Astrocyte (in vitro differentiated cells and primary cell): ENCODE data around the gene IRF9.

Source experiments
- EZH2 ChIP-seq: IDR thresholded peaks from 2 replicates; pipeline ENCODE4 v1.6.1; 2012; ENCODE audit warnings: mild to moderate bottlenecking, low read length, inconsistent platforms; ENCODE audit not compliant: insufficient read depth
- TF ChIP-seq, protein P1 (sequence below): IDR thresholded peaks from 2 replicates; pipeline ENCODE4 v1.5.1; 2011; ENCODE audit warnings: low read depth, mild to moderate bottlenecking, inconsistent platforms, low read length, moderate library complexity; ENCODE audit not compliant: insufficient read depth

GRCh38 chr14:24121210-24121609, 39.9 kb upstream of the IRF9 start:
- TF ChIP-seq, protein P1, sequence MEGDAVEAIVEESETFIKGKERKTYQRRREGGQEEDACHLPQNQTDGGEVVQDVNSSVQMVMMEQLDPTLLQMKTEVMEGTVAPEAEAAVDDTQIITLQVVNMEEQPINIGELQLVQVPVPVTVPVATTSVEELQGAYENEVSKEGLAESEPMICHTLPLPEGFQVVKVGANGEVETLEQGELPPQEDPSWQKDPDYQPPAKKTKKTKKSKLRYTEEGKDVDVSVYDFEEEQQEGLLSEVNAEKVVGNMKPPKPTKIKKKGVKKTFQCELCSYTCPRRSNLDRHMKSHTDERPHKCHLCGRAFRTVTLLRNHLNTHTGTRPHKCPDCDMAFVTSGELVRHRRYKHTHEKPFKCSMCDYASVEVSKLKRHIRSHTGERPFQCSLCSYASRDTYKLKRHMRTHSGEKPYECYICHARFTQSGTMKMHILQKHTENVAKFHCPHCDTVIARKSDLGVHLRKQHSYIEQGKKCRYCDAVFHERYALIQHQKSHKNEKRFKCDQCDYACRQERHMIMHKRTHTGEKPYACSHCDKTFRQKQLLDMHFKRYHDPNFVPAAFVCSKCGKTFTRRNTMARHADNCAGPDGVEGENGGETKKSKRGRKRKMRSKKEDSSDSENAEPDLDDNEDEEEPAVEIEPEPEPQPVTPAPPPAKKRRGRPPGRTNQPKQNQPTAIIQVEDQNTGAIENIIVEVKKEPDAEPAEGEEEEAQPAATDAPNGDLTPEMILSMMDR, result no peak
- TF ChIP-seq EZH2, result no peak
